ENCODE results near the gene MYBPC2.

GRCh38 chr19:50393589-50393988 lies 39.1 kb upstream of the MYBPC2 start:
- TF ChIP-seq CTCF (IDR thresholded peaks at IDR 0.05): no peak
- TF ChIP-seq ZFX (IDR thresholded peaks at IDR 0.05; ENCODE audit: borderline replicate concordance): no peak

All from 22Rv1 (cell line).